ENCODE data around the gene FMR1NB.

FMR1NB gene

DNA sequence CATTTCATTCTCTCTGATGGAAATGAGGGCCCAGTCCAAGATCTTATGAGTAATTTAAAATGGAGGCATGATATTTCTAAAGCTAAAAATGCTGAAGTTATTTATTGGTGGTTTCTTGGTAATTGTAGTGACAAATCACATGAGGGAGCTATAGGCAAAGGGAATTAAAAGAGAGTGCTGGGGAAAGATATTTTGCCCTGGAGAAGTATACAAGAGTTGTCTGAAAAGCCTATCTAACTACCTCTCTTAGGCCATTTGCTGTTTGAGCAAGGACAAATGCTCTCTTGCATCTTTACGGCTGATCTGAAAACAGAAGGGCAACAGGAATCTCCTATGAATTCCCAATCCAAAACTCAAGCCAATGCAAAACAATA is 89.4 kb downstream of the FMR1NB start:
- no peak for DNase-seq (ENCODE audit: low read depth)

Data from activated gamma-delta T cell treated with anti-CD3 and anti-CD28 coated beads, Interleukin-2, amount 50 U/mL, for 16 hours (primary cell).